NCI-H1092 (cell line): ENCODE data around the gene ERF.
A peak's percentile ranks its signal among the peaks of the same experiment; 100 is the strongest.
"Not testable (repeated sequence)": the region's sequence is repeated elsewhere in the genome, so short reads cannot be mapped to it uniquely, and the experiment has no call there.

Experiments used
- DNase-seq: peaks from one replicate; lab custom pipeline; 2025; lab: John Stamatoyannopoulos, UW

Gene ERF

GRCh38 chr19:42275103-42275502, 20.2 kb upstream of the ERF start:
- DNase-seq, result no peak

DNA sequence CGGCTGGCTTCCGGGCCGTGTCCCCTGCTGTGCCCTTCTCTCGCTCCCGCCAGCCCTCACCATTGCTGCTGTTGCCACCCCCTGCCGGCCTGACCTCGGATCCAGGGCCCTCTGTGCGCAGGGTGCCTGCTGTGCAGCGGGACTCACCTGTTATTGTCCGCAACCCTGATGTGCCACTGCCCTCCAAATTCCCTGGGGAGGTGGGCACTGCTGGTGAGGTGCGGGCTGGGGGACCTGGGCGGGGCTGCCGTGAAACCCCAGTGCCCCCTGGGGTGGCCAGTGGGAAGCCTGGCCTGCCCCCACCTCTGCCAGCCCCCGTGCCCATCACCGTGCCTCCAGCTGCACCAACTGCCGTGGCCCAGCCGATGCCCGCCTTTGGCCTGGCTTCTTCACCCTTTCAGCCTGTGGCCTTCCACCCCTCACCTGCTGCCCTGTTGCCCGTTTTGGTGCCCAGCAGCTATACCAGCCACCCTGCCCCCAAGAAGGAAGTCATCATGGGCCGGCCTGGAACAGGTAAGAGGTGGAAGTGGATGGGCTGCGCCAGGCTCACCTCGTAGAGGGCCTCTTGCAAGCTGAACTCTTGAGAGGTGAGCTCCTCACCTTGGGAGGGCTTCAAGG, 19.2 kb upstream of the ERF start:
- DNase-seq, result no peak

GRCh38 chr19:42273407-42274064, 18.6 kb upstream of the ERF start:
- no peak for DNase-seq

DNA sequence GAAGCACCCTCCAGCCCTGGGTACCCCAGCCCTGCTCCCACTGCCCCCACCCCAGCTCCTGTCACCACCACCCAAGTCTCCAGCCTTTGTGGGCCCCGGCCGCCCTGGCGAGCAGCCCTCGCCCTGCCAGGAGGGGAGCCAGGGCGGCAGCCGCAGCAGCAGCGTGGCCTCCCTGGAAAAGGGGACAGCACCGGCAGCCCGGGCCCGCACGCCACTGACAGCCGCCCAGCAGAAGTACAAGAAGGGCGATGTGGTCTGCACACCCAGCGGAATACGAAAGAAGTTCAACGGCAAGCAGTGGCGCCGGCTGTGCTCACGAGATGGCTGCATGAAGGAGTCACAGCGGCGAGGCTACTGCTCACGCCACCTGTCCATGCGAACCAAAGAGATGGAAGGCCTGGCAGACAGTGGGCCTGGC, 18.1 kb upstream of the ERF start:
- no peak for DNase-seq

DNA sequence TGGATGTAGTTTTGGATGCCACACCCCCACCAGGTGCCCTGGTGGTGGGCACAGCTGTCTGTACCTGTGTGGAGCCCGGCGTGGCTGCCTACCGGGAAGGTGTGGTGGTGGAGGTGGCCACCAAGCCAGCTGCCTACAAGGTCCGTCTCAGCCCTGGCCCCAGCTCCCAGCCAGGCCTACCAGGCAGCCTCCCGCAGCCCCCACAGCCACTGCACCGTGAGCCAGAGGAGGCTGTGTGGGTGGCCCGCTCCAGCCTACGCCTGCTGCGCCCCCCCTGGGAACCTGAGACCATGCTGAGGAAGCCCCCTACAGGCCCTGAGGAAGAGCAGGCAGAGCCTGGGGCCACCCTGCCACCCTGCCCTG, 17.6 kb upstream of the ERF start:
- DNase-seq, result no peak

DNA sequence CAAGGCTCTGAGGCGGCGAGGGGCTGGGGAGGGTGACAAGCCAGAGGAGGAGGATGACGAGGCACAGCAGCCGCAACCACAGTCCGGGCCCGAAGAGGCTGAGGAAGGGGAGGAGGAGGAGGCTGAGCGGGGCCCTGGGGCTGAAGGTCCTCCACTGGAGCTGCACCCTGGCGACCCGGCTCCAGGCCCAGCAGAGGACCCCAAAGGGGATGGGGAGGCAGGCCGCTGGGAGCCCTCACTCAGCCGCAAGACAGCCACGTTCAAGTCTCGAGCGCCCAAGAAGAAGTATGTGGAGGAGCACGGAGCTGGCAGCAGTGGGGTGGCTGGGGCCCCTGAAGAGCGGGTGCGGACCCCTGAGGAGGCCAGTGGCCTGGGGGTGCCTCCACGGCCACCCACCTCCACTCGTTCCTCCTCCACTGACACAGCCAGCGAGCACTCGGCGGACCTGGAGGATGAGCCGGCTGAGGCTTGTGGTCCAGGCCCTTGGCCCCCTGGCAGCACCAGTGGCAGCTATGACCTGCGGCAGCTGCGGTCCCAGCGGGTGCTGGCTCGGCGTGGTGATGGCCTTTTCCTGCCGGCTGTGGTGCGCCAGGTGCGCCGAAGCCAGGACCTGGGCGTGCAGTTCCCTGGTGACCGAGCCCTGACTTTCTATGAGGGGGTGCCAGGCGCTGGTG, 17.1 kb upstream of the ERF start:
- no peak for DNase-seq

DNA sequence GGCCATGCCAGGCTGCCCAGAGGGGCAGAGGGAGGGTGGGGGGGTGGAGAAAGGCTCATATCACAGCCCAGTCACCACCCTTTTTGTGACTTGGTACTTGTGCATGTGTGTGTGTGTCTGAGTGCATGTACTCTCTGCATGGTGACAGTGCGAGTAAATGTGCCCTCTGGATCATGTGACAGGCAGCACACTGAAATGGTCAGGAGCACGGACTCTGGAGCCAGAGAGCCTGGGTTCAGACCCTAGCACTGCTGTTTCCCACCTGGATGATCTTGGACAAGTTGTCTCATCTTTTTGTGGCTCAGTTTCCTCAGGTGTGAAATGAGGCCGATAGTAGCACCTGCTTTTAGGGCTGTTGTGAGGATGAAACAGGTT, 16.1 kb upstream of the ERF start:
- no peak for DNase-seq

- DNase-seq, result no peak
These were observed 15.6 kb upstream of the ERF start for GRCh38 chr19:42270346-42271044.

DNA sequence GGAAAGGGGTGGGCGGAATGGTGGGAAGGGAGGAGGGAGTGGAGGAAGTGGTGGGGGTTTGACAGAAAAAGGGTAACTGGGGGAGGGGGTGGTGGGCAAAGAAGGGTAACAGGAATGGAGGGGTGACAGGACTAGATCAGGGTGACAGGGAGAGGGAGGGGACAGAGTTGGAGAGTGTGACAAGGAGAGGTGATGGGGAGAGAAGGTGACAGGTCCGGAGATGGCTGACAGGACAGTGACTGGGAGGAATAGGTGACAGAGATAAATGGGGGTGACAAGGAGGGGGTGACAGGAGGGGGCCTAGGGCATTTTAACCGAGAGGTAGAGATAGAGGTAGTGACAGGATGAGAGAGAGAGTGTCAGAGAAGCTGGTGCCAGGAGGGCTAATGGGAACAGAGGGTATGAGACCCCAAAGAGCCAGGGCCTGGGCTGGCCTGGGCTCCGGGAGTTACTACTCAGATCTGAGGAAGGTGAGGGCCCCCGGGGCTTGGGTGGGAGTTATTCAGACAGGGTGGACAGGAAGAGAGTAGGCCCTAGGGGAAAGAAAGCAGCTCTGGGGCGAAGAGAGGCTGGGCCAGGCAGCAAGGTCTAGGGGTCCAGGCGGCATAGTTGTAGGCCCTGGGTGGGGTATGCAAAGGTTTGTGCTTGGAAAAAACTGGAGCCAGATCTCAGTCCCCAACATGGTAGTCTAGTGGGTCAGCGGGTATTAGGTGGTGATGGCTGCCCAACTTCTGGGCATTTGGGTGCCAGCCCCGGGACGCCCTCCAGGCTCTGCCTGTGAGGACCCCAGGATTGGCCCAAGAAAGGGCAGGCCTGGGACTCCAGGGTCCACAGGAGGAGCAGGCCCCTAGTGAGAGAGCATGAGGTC, 14.8 kb upstream of the ERF start:
- no peak for DNase-seq

DNA sequence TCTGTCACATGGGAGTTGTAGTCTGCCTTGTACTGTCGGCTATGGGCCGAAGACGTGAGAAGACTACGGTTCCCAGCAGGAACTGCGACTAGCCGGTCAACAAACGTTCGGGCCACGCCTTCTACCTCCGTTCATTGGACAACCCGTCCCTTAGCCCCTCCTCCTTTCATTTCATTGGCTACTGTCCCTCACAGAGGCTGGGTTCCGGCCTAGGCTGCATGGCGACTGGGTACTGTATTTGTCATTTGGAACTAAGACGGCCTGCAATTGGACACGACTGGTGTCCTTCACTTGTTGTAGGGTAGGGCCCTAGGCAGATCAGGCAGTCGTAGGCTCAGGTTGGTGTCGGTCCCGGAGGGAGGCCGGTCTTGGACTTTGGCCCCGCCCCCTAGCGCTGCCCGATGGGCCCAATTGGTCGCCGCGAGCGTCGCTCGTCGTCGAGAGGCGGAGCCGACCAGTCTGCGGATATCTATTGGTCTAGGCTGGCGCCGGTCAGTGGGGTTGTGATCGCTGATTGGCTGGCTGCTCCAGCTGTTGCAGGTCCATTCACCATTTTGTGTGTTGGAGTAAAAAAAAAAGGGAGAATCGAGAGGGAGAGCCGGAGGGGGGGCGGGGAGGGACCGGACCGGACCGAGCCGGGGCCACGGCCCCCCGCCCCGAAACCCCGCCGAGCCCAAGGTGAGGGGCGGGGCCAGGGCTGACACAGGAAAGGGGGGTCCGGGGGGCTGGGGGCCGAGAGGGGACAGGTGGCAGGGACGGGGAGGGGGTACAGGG, 14.0 kb upstream of the ERF start, which contains the start of gene CIC:
CIC (plus strand) TSS at position 549 of the 774 bp plus-strand sequence. CDS start 2,532 bp downstream, outside the sequence.
- peak; percentile 100 for DNase-seq

DNA sequence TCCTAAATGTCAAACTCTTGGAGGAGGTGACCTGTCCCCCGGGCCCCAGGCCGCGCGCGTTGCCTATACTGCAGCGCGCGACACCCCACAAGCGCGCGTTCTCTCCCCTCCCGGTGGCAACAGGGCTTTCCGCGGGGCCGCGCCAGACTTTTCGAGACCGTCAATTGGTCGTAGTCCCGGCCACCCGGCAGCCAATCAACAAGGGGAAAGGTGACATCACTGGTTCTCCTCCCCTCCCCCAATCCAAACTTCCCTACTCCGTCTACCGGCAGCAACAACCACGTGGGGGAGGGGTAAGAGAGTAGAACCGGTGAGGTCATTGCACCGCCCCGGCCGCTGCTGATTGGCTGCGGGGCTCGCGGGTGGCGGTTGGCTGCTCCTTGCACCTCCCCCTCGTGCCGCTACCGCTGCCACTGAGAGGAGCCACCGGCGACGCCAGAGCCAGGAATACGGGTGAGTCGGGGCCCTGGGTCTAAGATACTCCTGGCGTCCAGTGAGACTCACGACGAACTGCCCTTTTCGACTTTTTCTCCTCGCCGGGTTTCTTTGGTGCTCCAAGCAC, 13.3 kb upstream of the ERF start:
- peak; percentile 97 for DNase-seq

DNA sequence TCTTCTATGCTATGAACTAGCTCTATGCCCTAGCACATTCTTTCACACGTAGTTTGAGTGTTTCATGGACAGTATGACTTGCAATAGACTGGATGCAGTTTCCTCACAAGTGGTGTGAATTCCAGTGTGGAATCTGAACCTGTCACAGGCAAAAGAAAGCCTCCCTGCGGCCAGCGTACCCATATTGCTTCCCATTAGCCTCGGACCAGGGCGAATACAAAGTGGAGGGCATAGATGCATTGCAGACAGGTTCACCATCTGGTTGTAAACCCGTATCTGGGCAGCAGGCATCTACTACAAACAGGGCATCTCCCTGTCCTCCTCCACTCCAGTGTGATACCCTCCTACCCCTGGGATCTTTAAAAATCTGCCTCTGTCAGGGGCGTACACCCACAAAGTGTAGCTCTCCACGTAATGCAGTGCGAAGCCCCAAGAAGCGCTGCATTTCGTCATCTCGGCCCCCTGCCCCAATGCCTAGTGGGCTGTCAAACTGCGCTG, 12.8 kb upstream of the ERF start:
- no peak for DNase-seq

GRCh38 chr19:42266928-42267603, 12.1 kb upstream of the ERF start:
- DNase-seq, result not testable (repeated sequence)

DNA sequence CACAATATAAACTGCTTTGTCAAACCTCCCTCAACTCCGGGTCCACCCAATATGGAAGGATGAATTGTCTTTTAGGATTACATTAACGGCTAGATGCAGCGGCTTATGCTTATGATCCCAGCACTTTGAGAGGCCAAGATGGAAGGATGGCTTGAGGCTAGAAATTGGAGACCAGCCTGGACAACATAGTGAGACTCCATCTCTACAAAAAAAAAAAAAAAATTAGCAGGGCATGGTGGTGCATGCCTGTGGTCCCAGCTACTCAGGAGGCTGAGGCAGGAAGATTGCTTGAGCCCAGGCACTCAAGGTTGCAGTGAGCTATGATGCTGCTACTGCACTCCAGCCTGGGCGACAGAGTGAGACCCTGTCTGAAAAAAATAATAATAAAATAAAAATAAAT, 11.2 kb upstream of the ERF start:
- not testable (repeated sequence) for DNase-seq

- no peak for DNase-seq
These were observed 6.8 kb upstream of the ERF start for GRCh38 chr19:42261763-42262162.

GRCh38 chr19:42257842-42258241, 2.9 kb upstream of the ERF start:
- DNase-seq, result not testable (repeated sequence)

- no peak for DNase-seq
These were observed 1.1 kb upstream of the ERF start for GRCh38 chr19:42255766-42256745.

- no peak for DNase-seq
These were observed 659 bp downstream of the ERF start for GRCh38 chr19:42254089-42254849.
